ENCODE measurements around the gene RMND1. TPM values are rescaled to one million over a fixed set of nuclear protein-coding genes. Genes with fewer than 3 reads are reported as not detected.

The RMND1 gene
- total RNA-seq, 1 donor from 2014 or later = 27.4 TPM

DNA sequence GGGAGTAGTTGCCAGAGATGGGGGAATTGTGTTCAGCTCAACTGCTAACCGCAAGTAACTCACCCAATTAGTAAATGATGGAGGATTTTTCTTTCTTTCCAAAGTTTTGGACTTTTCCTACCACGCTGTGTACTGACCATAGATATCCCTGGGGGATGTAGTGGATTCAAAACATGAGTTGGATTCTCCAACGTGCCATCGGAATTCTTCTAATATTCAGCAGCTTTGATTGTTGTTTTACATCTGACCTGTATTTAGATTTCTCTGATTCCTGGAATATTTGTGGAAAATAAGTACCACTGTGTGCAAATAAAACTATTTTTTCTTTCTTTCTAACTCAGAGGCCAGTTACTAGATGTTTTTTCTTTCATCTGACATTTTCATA is 43.0 kb upstream of the RMND1 start:
- Mint-ChIP-seq H3K36me3 (ENCODE audit: low read depth) (no peaks in the 10 kb centered on the region), H3K4me3 (peak overlapping the region; percentile 87), H3K27me3 (ENCODE audit: low read depth) (peaks cover 47% of the 10 kb centered on the region), H3K27ac (ENCODE audit: unreplicated experiment) (no peak overlapping the region), H3K9me3 (no peaks in the 10 kb centered on the region), H3K4me1 (peaks cover 14% of the 10 kb centered on the region)
- no peak for DNase-seq (ENCODE audit: low read depth, low spot score)
- TF ChIP-seq, protein P1, sequence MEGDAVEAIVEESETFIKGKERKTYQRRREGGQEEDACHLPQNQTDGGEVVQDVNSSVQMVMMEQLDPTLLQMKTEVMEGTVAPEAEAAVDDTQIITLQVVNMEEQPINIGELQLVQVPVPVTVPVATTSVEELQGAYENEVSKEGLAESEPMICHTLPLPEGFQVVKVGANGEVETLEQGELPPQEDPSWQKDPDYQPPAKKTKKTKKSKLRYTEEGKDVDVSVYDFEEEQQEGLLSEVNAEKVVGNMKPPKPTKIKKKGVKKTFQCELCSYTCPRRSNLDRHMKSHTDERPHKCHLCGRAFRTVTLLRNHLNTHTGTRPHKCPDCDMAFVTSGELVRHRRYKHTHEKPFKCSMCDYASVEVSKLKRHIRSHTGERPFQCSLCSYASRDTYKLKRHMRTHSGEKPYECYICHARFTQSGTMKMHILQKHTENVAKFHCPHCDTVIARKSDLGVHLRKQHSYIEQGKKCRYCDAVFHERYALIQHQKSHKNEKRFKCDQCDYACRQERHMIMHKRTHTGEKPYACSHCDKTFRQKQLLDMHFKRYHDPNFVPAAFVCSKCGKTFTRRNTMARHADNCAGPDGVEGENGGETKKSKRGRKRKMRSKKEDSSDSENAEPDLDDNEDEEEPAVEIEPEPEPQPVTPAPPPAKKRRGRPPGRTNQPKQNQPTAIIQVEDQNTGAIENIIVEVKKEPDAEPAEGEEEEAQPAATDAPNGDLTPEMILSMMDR (conservative IDR thresholded peaks at IDR 0.05) = no peak

GRCh38 chr6:151494235-151494935 is 42.5 kb upstream of the RMND1 start:
- Mint-ChIP-seq H3K9me3 (no peaks in the 10 kb centered on the region), H3K4me3 (peak overlapping the region; percentile 87), H3K27ac (ENCODE audit: unreplicated experiment) (no peak overlapping the region), H3K4me1 (peaks cover 14% of the 10 kb centered on the region), H3K27me3 (ENCODE audit: low read depth) (peaks cover 47% of the 10 kb centered on the region), H3K36me3 (ENCODE audit: low read depth) (no peaks in the 10 kb centered on the region)
- TF ChIP-seq, protein P1 (conservative IDR thresholded peaks at IDR 0.05) = no peak
- DNase-seq (ENCODE audit: low read depth, low spot score) = peak; percentile 14

- peaks cover 14% of the 10 kb centered on the region for H3K4me1 Mint-ChIP-seq
- H3K27me3 Mint-ChIP-seq (ENCODE audit: low read depth) = peaks cover 46% of the 10 kb centered on the region
- TF ChIP-seq, protein P1 (conservative IDR thresholded peaks at IDR 0.05) = no peak
- no peaks in the 10 kb centered on the region for H3K9me3 Mint-ChIP-seq
- no peak within 1 kb of the TSS for H3K27ac Mint-ChIP-seq (ENCODE audit: unreplicated experiment)
- H3K36me3 Mint-ChIP-seq (ENCODE audit: low read depth) = no peaks in the 10 kb centered on the region
- H3K4me3 Mint-ChIP-seq = peak within 1 kb of the TSS; percentile 87
- peak; percentile 40 for DNase-seq (ENCODE audit: low read depth, low spot score)
These were observed 41.9 kb upstream of the RMND1 start, which contains the start of gene CCDC170 for GRCh38 chr6:151493804-151494234. Gene CCDC170, plus strand, starts transcription at chr6:151494017. Its CDS starts 112 bp downstream, at chr6:151494129.

GRCh38 chr6:151493161-151493803 is 41.4 kb upstream of the RMND1 start:
- DNase-seq (ENCODE audit: low read depth, low spot score) = no peak
- Mint-ChIP-seq H3K36me3 (ENCODE audit: low read depth) (no peaks in the 10 kb centered on the region), H3K4me1 (peaks cover 14% of the 10 kb centered on the region), H3K9me3 (no peaks in the 10 kb centered on the region), H3K4me3 (peak overlapping the region; percentile 85), H3K27me3 (ENCODE audit: low read depth) (peaks cover 41% of the 10 kb centered on the region), H3K27ac (ENCODE audit: unreplicated experiment) (no peak overlapping the region)
- TF ChIP-seq, protein P1 (conservative IDR thresholded peaks at IDR 0.05) = no peak

DNA sequence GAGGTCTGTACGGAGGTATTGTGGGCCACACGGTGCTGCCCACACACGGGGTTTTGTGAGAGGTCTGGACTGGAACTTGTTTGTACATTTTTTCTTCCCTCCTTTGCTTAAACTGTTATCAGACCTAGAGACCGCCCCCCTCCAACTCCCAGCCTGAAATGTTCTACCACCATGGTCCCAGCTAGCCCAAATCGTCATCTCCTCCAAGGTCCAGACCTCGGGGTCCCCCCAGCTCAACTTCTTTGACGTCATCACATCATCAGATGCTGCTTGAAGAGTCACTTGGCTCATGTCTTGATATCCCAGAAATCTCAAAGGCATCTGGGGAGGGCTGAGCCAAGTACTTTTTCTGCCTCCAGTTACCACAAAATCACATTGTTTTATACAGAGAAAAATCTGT is 39.1 kb upstream of the RMND1 start:
- Mint-ChIP-seq H3K4me1 (peaks cover 14% of the 10 kb centered on the region), H3K27ac (ENCODE audit: unreplicated experiment) (no peak overlapping the region), H3K27me3 (ENCODE audit: low read depth) (peaks cover 31% of the 10 kb centered on the region), H3K4me3 (peak overlapping the region; percentile 24), H3K9me3 (no peaks in the 10 kb centered on the region), H3K36me3 (ENCODE audit: low read depth) (no peaks in the 10 kb centered on the region)
- DNase-seq (ENCODE audit: low read depth, low spot score) = no peak
- TF ChIP-seq, protein P1 (conservative IDR thresholded peaks at IDR 0.05) = no peak

All from neural crest cell (in vitro differentiated cells).